Gastroesophageal sphincter (tissue), 4 donors: ENCODE measurements around the gene C4orf36. TPM values are rescaled to one million over a fixed set of nuclear protein-coding genes. Genes with fewer than 3 reads are reported as not detected.
"Not testable (repeated sequence)": the region's sequence is repeated elsewhere in the genome, so short reads cannot be mapped to it uniquely, and the experiment has no call there.

ENCODE experiments used
- ATAC-seq: fragments of 150-250 bp; one replicate; pipeline ENCODE4 v1.9.1; 2016; ENCODE audit warnings: mild to moderate bottlenecking, moderate library complexity
- H3K27ac ChIP-seq, 4 donors: fragments of 200-600 bp; sonication (generic) in 3 of 4; 1 replicate in 3 of 4; 2 replicates in 1 of 4; pipeline ENCODE4 v1.5.1; 2016 to 2019
- H3K27me3 ChIP-seq: fragments of 200-600 bp; sonication (generic); one replicate; pipeline ENCODE4 v1.5.1; 2019
- H3K36me3 ChIP-seq, 2 donors: fragments of 200-600 bp; sonication (generic); one replicate each; pipeline ENCODE4 v1.5.1; 2019; ENCODE audit warnings: control low read depth in 1 of 2
- H3K4me1 ChIP-seq, 3 donors: fragments of 200-600 bp; sonication (generic); 1 replicate in 2 of 3; 2 replicates in 1 of 3; pipeline ENCODE4 v1.5.1; 2016 to 2019; ENCODE audit warnings: control low read depth in 2 of 3
- H3K4me3 ChIP-seq, 2 donors: fragments of 200-600 bp; sonication (generic); one replicate each; pipeline ENCODE4 v1.5.1; 2019; ENCODE audit warnings: mild to moderate bottlenecking in 1 of 2, moderate library complexity in 1 of 2
- H3K9me3 ChIP-seq, 3 donors: fragments of 200-600 bp; sonication (generic); one replicate each; pipeline ENCODE4 v1.5.1; 2017 to 2019; ENCODE audit warnings: control low read depth in 2 of 3
- CTCF ChIP-seq, 4 experiments: fragments of 200-600 bp in 2 of 4; fragments of 450-650 bp in 2 of 4; sonication (generic) in 1 of 4; IDR thresholded peaks; one replicate each; pipeline ENCODE4 v1.5.1; 2017 to 2019; ENCODE audit warnings: antibody characterized with exemption in 4 of 4, mild to moderate bottlenecking in 2 of 4, moderate library complexity in 2 of 4
- EP300 ChIP-seq: sonication (generic); formaldehyde crosslinking; IDR thresholded peaks from one replicate; pipeline ENCODE4 v1.6.1; 2017; ENCODE audit warnings: antibody characterized with exemption, mild to moderate bottlenecking
- POLR2A ChIP-seq, 2 donors: fragments of 450-650 bp; IDR thresholded peaks; one replicate each; pipeline ENCODE4 v1.6.1; 2017; ENCODE audit warnings: antibody characterized with exemption in 2 of 2, mild to moderate bottlenecking in 2 of 2, moderate library complexity in 1 of 2
- POLR2AphosphoS5 ChIP-seq: sonication (generic); formaldehyde crosslinking; IDR thresholded peaks from one replicate; pipeline ENCODE4 v1.6.1; 2017; ENCODE audit warnings: antibody characterized with exemption
- WGBS, 2 donors: methylation state at CpG; one replicate each; pipeline ENCODE4 v1.1.5; 2018; ENCODE audit warnings: low coverage in 1 of 2; 5-methylcytosine and 5-hydroxymethylcytosine counted together
- total RNA-seq, 4 donors: library from RNA; depleted of rRNA; stranded (reverse); fragments of >200 nt; gene quantifications; one replicate each; pipeline ENCODE4 v1.1.0, GENCODE V29; 2016

Gene C4orf36
- total RNA-seq, 4 donors from 2014 or later, result not detected

DNA sequence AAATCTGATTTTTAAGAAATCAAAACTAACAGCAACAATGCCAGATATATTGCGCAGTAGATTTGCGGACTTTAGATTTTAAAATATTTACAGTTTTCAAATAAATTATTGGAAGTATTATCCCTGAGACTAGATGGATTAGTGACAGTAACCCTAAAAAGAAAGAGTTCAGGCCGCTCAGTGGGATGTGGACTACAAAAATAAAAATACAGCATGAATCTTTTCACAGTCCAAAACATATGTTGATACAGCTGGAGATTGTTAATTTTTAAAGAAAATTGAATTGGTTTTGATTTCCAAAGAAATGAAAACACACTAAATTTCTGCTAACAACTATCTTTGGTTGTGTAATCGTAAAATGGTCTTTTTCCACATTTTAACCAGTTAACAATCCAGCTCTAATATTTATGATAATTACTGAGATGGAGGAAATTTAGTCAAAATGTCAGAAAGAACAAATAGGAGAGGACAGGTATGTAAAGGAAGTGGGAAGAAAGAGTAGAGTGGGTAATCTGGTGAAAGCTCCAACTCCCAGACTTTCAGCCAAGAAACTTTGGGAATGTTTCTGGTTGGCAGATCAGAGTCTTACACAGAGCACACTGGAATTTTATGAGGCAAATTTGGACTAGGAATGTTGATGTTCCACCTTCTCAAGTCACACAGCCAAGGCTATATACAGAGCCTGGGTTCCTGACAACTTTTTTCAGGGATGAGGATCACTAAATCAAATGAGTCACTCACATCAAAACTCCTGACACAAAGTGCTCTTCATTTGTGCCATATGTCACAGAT is 15.1 kb downstream of the C4orf36 start:
- H3K4me1 ChIP-seq, result no peaks in the 10 kb centered on the region
- 70 to 73% methylated on average over 4 of the region's 4 CpGs for WGBS, 2 donors
- H3K27me3 ChIP-seq, result no peaks in the 10 kb centered on the region
- H3K9me3 ChIP-seq, result peaks cover 0 to 28% (median 0%) of the 10 kb centered on the region in 3 donors
- no peak overlapping the region for H3K27ac ChIP-seq
- no peaks in the 10 kb centered on the region for H3K36me3 ChIP-seq
- no peak overlapping the region for H3K4me3 ChIP-seq
- TF ChIP-seq EP300 (no peak), POLR2A (IDR thresholded peaks at IDR 0.05) (no peak), CTCF (IDR thresholded peaks at IDR 0.05) (no peak), POLR2AphosphoS5 (no peak)
- ATAC-seq, result no peak

DNA sequence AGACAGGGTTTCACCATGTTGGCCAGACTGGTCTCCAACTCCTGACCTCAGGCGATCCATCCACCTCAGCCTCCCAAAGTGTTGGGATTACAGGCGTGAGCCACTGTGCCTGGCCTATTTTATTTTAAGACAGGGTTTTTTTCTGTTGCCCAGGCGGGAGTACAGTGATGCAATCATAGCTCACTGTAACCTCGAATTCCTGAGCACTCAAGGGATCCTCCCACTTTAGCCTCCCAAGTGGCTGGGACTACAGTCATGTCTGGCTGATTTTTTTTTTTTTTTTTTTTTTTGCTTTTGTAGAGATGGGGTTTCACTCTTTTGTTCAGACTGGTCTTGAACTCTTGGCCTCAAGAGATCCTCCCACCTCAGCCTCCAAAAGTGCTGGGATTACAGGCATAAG is 16.8 kb downstream of the C4orf36 start:
- ATAC-seq, H3K36me3 ChIP-seq, H3K27ac ChIP-seq, H3K4me1 ChIP-seq, H3K4me3 ChIP-seq, H3K27me3 ChIP-seq: not testable (repeated sequence)
- WGBS, 2 donors, result 85 to 94% methylated on average over 3 to 4 of the region's 4 CpGs
- H3K9me3 ChIP-seq, result peaks cover 0 to 24% (median 0%) of the 10 kb centered on the region in 3 donors

DNA sequence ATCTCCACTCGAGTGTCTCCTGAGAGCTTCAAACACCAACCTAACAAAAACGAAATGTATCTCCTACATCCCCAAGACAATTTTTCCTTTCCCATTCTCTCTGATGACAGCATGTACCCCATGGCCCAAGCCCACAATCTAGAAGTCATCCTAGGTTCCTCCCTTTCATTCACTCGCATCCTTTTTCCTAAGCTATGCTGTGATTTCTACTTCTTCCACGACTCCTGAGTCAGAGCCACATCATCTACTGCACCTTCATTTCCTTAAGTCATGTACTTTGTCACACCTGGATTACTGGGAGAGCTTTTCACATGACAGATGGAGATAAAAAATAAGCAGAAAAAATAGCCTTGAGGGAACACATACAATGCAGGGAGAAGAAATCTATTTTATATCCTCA is 20.1 kb downstream of the C4orf36 start:
- ATAC-seq, result no peak
- no peak overlapping the region for H3K4me3 ChIP-seq
- 73 to 77% methylated on average over 4 of the region's 4 CpGs for WGBS, 2 donors
- TF ChIP-seq CTCF (IDR thresholded peaks at IDR 0.05) (no peak), POLR2AphosphoS5 (no peak), EP300 (no peak), POLR2A (IDR thresholded peaks at IDR 0.05) (no peak)
- H3K27me3 ChIP-seq, result no peaks in the 10 kb centered on the region
- no peak overlapping the region for H3K27ac ChIP-seq
- no peaks in the 10 kb centered on the region for H3K4me1 ChIP-seq
- H3K9me3 ChIP-seq, result no peaks in the 10 kb centered on the region
- H3K36me3 ChIP-seq, result no peaks in the 10 kb centered on the region

DNA sequence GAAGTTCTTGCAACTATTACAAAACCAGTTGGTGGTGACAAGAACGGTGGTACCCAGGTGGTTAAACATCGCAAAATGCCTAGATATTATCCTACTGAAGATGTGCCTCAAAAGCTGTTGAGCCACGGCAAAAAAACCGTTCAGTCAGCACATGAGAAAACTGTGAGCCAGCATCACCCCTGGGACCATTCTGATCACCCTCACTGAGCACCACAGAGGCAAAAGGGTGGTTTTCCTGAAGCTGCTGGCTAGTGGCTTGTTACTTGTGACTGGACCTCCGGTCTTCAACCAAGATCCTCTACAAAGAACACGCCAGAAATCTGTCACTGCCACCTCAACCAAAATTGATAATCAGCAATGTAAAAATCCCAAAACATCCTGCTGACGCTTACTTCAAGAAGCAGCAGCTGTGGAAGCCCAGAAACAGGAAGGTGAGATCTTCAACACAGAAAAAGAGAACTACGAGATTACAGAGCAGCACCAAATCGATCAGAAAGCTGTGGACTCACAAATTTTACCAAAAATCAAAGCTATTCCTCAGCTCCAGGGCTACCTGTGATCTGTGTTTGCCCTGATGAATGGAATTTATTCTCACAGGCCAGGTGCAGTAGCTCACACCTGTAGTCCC is 21.7 kb downstream of the C4orf36 start:
- ATAC-seq, result no peak
- Histone ChIP-seq H3K27me3 (no peaks in the 10 kb centered on the region), H3K9me3 (no peaks in the 10 kb centered on the region), H3K36me3 (no peaks in the 10 kb centered on the region), H3K4me1 (no peaks in the 10 kb centered on the region), H3K4me3 (no peak overlapping the region), H3K27ac (no peak overlapping the region)
- TF ChIP-seq POLR2A (IDR thresholded peaks at IDR 0.05) (no peak), EP300 (no peak)
- 71 to 88% methylated on average over 4 to 8 of the region's 9 CpGs for WGBS, 2 donors

- no peak for ATAC-seq
- no peak overlapping the region for H3K4me3 ChIP-seq
- 92 to 97% methylated on average over 3 to 5 of the region's 8 CpGs for WGBS, 2 donors
- H3K36me3 ChIP-seq, result no peaks in the 10 kb centered on the region
- H3K4me1 ChIP-seq, result no peaks in the 10 kb centered on the region
- no peak overlapping the region for H3K27ac ChIP-seq
- H3K9me3 ChIP-seq, result no peaks in the 10 kb centered on the region
- TF ChIP-seq POLR2AphosphoS5 (no peak), EP300 (no peak), CTCF (IDR thresholded peaks at IDR 0.05) (no peak), POLR2A (IDR thresholded peaks at IDR 0.05) (no peak)
- no peaks in the 10 kb centered on the region for H3K27me3 ChIP-seq
Observed at GRCh38 chr4:86857341-86858052, 34.7 kb downstream of the C4orf36 start.
